HEK293T (cell line): ENCODE data around the gene RPL6.

ENCODE experiments used
- ARNT ChIP-seq: fragments of 450-650 bp; IDR thresholded peaks from 2 replicates; pipeline ENCODE4 v1.6.1; 2017; ENCODE audit warnings: mild to moderate bottlenecking
- HDGF ChIP-seq: fragments of 450-650 bp; IDR thresholded peaks from 2 replicates; pipeline ENCODE4 v1.6.1; 2017; ENCODE audit warnings: antibody characterized with exemption, borderline replicate concordance
- SP1 ChIP-seq: fragments of 450-650 bp; IDR thresholded peaks from 2 replicates; pipeline ENCODE4 v1.6.1; 2017
- TARDBP ChIP-seq: fragments of 450-650 bp; IDR thresholded peaks from 2 replicates; pipeline ENCODE4 v1.6.1; 2016

DNA sequence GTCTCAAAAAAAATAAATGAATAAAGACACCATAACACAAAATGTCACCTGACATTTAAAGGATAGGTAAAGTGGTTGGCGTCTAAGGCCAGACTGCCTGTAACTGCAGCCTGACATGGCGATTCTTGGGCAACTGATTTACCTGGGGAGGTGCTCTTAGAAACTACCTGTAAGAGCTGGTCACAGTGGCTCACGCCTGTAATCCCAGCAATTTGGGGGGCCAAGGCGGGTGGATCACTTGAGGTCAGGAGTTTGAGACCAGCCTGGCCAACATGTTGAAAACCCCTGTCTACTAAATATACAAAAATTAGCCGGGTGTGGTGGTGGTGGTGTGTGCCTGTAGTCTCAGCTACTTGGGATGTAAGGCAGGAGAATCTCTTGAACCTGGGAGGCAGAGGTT is 8.4 kb downstream of the RPL6 start:
- no peak for TF ChIP-seq SP1
- TF ChIP-seq TARDBP: no peak
- TF ChIP-seq HDGF: no peak
- TF ChIP-seq ARNT: no peak
